Pancreas (tissue), 10 donors: ENCODE data around the gene RB1. TPM values are rescaled to one million over a fixed set of nuclear protein-coding genes. Genes with fewer than 3 reads are reported as not detected.
"Not testable (repeated sequence)": the region's sequence is repeated elsewhere in the genome, so short reads cannot be mapped to it uniquely, and the experiment has no call there.

Experiments used
- ATAC-seq, 4 donors: fragments of 200-7000 bp; cut with Tn5 transposase; one replicate each; pipeline versions ENCODE4 v1.8.0 to v1.9.1; 2020; ENCODE audit warnings: mild to moderate bottlenecking in 4 of 4, moderate library complexity in 4 of 4
- DNase-seq, 6 donors: peaks; one replicate each; pipeline ENCODE4 v3.0.0-alpha.2; 2020
- FAIRE-seq: peaks from 2 replicates; lab custom pipeline; 2012; peaks lifted over from hg19 to GRCh38; lab: Jason Lieb, UNC
- H3K27ac ChIP-seq, 4 donors: fragments of 200-600 bp; sonication (generic); 1 replicate in 3 of 4; 2 replicates in 1 of 4; pipeline versions ENCODE4 v1.5.0 to v1.8.0; 2020
- H3K27me3 ChIP-seq, 4 donors: fragments of 200-600 bp; one replicate each; pipeline ENCODE4 v1.8.0; 2021
- H3K36me3 ChIP-seq, 3 donors: fragments of 200-600 bp; sonication (generic) in 1 of 3; one replicate each; pipeline versions ENCODE4 v1.5.0 to v1.8.0; 2020 to 2021
- H3K4me1 ChIP-seq, 3 donors: fragments of 200-600 bp; one replicate each; pipeline ENCODE4 v1.8.0; 2021
- H3K4me3 ChIP-seq, 4 donors: fragments of 200-600 bp; sonication (generic) in 2 of 4; one replicate each; pipeline versions ENCODE4 v1.5.0 to v1.8.0; 2020 to 2021
- H3K9me3 ChIP-seq, 4 donors: fragments of 200-600 bp; one replicate each; pipeline ENCODE4 v1.8.0; 2021
- CTCF ChIP-seq, 4 donors: fragments of 200-600 bp; sonication (generic) in 3 of 4; IDR thresholded peaks; one replicate each; pipeline versions ENCODE4 v1.5.0 to v1.8.0; 2021; ENCODE audit warnings: antibody characterized with exemption in 4 of 4
- WGBS, 2 donors: extraction: QIAGEN DNeasy Blood & Tissue Kit; methylation state at CpG; one replicate each; pipeline ENCODE4 v1.1.7; 2013; 5-methylcytosine and 5-hydroxymethylcytosine counted together
- intact Hi-C, 3 donors: fragments of 100-400 bp; cut with DNase I; formaldehyde crosslinking; loops; one replicate each; pipeline versions ENCODE4 v1.11.1 to v1.14.2; 2022
- polyA plus RNA-seq, 2 donors: library from polyadenylated mRNA; stranded (reverse); fragments of 200-250 nt; gene quantifications; one replicate each; pipeline ENCODE4 v1.2.3, GENCODE V29; 2013
- total RNA-seq, 6 donors: library from RNA; stranded (reverse); fragmentation: NEBNext Ultra II Directional in 4 of 6; extraction: Animal tissue kit (Norgen Biotek cat#: 25700) in 4 of 6; gene quantifications; one replicate each; pipeline versions ENCODE4 v1.2.1 to v1.2.4, GENCODE V29; 2021 to 2023
- donor health status: healthy with polysubstance abuse.
- donor health status: DM: no; HTN: no; CAD: no; lungs with moderate emphysema.
- donor health status: DM: no; HTN: no; CAD: no.
- donor health status: control.
- donor health status: control.
- donor health status: Bipolar disorder and iron deficiency.
- donor health status: DM: yes; HTN: yes; CAD: no.
- donor health status: DM: no; HTN: no; CAD: no.
- donor health status: DM: no; HTN: no; CAD: no.
- donor health status: DM: yes; HTN: yes; CAD: no.

The RB1 gene
- total and polyA plus RNA-seq, 8 donors, result 5.0 to 23.0 (median 10.9) TPM

- H3K4me3 ChIP-seq, result no peak overlapping the region
- H3K27ac ChIP-seq, result no peak overlapping the region
- intact Hi-C loops, result no loop called here
- FAIRE-seq (no peak), DNase-seq (no peak), ATAC-seq (no peak)
- peaks cover 0 to 6% (median 3%) of the 10 kb centered on the region in 3 donors for H3K4me1 ChIP-seq
- no peaks in the 10 kb centered on the region for H3K27me3 ChIP-seq
- H3K9me3 ChIP-seq, result no peaks in the 10 kb centered on the region
- TF ChIP-seq CTCF (IDR thresholded peaks at IDR 0.05), result no peak
- H3K36me3 ChIP-seq, result no peaks in the 10 kb centered on the region
Observed at GRCh38 chr13:48414501-48414900, 111.0 kb downstream of the RB1 start.

- H3K27ac ChIP-seq, result no peak overlapping the region
- no peaks in the 10 kb centered on the region for H3K27me3 ChIP-seq
- no peaks in the 10 kb centered on the region for H3K9me3 ChIP-seq
- intact Hi-C loops, result no loop called here
- peaks cover 0 to 6% (median 3%) of the 10 kb centered on the region in 3 donors for H3K4me1 ChIP-seq
- DNase-seq (no peak), ATAC-seq (no peak), FAIRE-seq (no peak)
- no peak for TF ChIP-seq CTCF (IDR thresholded peaks at IDR 0.05)
- H3K4me3 ChIP-seq, result no peak overlapping the region
- WGBS, 2 donors, result 92 to 94% methylated on average over 2 of the region's 2 CpGs
- H3K36me3 ChIP-seq, result no peaks in the 10 kb centered on the region
Observed at GRCh38 chr13:48415516-48415915, 112.0 kb downstream of the RB1 start.

GRCh38 chr13:48422003-48422402 lies 118.5 kb downstream of the RB1 start:
- H3K4me3 ChIP-seq, FAIRE-seq, ATAC-seq, H3K36me3 ChIP-seq, H3K9me3 ChIP-seq, intact Hi-C loops, H3K27ac ChIP-seq, H3K4me1 ChIP-seq, DNase-seq, H3K27me3 ChIP-seq: not testable (repeated sequence)
- WGBS, 2 donors, result 98% methylated on average over 5 of the region's 5 CpGs

GRCh38 chr13:48424212-48424611 lies 120.7 kb downstream of the RB1 start:
- intact Hi-C loops, result no loop called here
- TF ChIP-seq CTCF (IDR thresholded peaks at IDR 0.05), result no peak
- DNase-seq (no peak), FAIRE-seq (no peak), ATAC-seq (no peak)
- H3K36me3 ChIP-seq, result no peaks in the 10 kb centered on the region
- no peak overlapping the region for H3K27ac ChIP-seq
- H3K4me1 ChIP-seq, result no peaks in the 10 kb centered on the region
- H3K4me3 ChIP-seq, result no peak overlapping the region
- H3K9me3 ChIP-seq, result no peaks in the 10 kb centered on the region
- 96% methylated on average over 3 of the region's 3 CpGs for WGBS, 2 donors
- no peaks in the 10 kb centered on the region for H3K27me3 ChIP-seq

- no peak for TF ChIP-seq CTCF (IDR thresholded peaks at IDR 0.05)
- no peaks in the 10 kb centered on the region for H3K27me3 ChIP-seq
- no peak for FAIRE-seq
- no peak overlapping the region for H3K27ac ChIP-seq
- no peaks in the 10 kb centered on the region for H3K9me3 ChIP-seq
- no peaks in the 10 kb centered on the region for H3K36me3 ChIP-seq
- no peak for DNase-seq
- no peak overlapping the region for H3K4me3 ChIP-seq
- no peak for ATAC-seq
- H3K4me1 ChIP-seq, result no peaks in the 10 kb centered on the region
- intact Hi-C loops, result no loop called here
Observed at GRCh38 chr13:48426052-48426451, 122.5 kb downstream of the RB1 start.

- WGBS, 2 donors, result 84 to 94% methylated on average over 8 of the region's 9 CpGs
- intact Hi-C loops, H3K27ac ChIP-seq, H3K27me3 ChIP-seq, ATAC-seq, H3K36me3 ChIP-seq, H3K9me3 ChIP-seq, H3K4me3 ChIP-seq, DNase-seq, H3K4me1 ChIP-seq, FAIRE-seq: not testable (repeated sequence)
Observed at GRCh38 chr13:48426755-48427298, 123.3 kb downstream of the RB1 start.
